H1 (cell line): ENCODE results near the gene RNF20. TPM values are rescaled to one million over a fixed set of nuclear protein-coding genes. Genes with fewer than 3 reads are reported as not detected.

Source experiments
- JUN ChIP-seq: IDR thresholded peaks from 2 replicates; pipeline ENCODE4 v1.6.1; 2011; ENCODE audit warnings: low read depth, mild to moderate bottlenecking, improper control_type of control experiment, low read length
- JUND ChIP-seq: IDR thresholded peaks from 2 replicates; pipeline ENCODE4 v1.6.1; 2011; ENCODE audit warnings: mild to moderate bottlenecking, improper control_type of control experiment, low read length
- RAD21 ChIP-seq, 2 experiments: IDR thresholded peaks in 1 of 2; conservative IDR thresholded peaks in 1 of 2; 2 replicates each; pipeline ENCODE4 v1.6.1; 2011; ENCODE audit warnings: low read depth in 2 of 2, low read length in 2 of 2, improper control_type of control experiment in 1 of 2, inconsistent platforms in 1 of 2, mild to moderate bottlenecking in 1 of 2, moderate library complexity in 1 of 2
- SP1 ChIP-seq: IDR thresholded peaks from 2 replicates; pipeline ENCODE4 v1.6.1; 2011; ENCODE audit warnings: low read depth, low read length
- polyA plus RNA-seq, 7 experiments: library from polyadenylated mRNA; depleted of rRNA in 3 of 7; stranded (reverse) in 5 of 7; unstranded in 2 of 7; fragments of >200 nt in 5 of 7; fragments of 200-250 nt in 2 of 7; gene quantifications; 1 replicate in 5 of 7; 2 replicates in 1 of 7; 4 replicates in 1 of 7; pipeline versions ENCODE4 v1.2.1 to v1.2.3, GENCODE V29; 2011 to 2013; ENCODE audit warnings: missing spikeins in 2 of 7, mixed read lengths in 2 of 7
- total RNA-seq: library from RNA; stranded (reverse); fragmentation: NEBNext Ultra II Directional; extraction: Animal tissue kit (Norgen Biotek cat#: 25700); gene quantifications from 2 replicates; pipeline ENCODE4 v1.2.1, GENCODE V29; 2021

Gene RNF20
- total and polyA plus RNA-seq, 2 of the 8 experiments (the other 6 are each of a cell fraction or from before 2014, with no cell fraction given) = 9.4 to 65.2 TPM

- TF ChIP-seq JUND (no peak), SP1 (no peak), JUN (no peak), RAD21 (IDR thresholded peaks at IDR 0.05 in 1 of 2, conservative IDR thresholded peaks at IDR 0.05 in 1 of 2; ENCODE audit: low read depth in 2 of 2, low read length in 2 of 2) (peak; percentile 29 to 41; a peak in 3 of 4 replicates)
These were observed 33.5 kb downstream of the RNF20 start (continued) for GRCh38 chr9:101566904-101567724.
